ENCODE measurements around the gene KISS1R.

DNA sequence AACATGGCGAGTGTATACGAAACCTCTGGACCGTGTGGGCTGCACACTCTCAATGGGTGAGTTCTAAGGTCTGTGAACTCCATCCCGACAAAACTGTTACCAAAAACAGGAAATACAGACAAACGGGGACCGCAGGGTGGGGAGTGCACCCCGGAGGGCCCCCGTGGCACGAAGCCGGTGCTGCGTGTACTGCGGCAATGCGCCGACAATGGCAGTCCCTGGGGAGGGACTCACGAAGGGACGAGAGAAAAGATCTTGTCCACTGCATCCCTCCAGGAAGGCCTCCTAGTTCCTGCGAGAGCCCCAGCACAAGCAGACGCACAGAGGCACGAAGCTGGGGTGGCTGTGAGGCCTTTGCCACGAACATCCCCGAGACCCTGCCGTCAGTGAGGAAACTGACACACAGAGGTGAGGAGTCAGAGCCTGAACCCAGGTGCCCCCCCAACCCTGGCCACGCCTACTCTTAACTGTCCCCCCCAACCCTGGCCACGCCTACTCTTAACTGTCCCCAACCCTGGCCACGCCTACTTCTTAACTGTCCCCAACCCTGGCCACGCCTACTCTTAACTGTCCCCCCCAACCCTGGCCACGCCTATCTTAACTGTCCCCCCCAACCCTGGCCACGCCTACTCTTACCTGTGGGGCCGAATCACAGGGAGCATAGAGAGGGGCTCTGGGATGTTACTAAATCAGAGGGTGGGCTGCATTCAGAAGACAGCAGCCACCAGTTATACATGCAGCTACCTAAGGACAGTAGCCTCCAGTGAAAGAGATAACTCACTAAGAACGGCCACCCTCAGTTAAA lies 28.4 kb upstream of the KISS1R start:
- TF ChIP-seq, protein P1, sequence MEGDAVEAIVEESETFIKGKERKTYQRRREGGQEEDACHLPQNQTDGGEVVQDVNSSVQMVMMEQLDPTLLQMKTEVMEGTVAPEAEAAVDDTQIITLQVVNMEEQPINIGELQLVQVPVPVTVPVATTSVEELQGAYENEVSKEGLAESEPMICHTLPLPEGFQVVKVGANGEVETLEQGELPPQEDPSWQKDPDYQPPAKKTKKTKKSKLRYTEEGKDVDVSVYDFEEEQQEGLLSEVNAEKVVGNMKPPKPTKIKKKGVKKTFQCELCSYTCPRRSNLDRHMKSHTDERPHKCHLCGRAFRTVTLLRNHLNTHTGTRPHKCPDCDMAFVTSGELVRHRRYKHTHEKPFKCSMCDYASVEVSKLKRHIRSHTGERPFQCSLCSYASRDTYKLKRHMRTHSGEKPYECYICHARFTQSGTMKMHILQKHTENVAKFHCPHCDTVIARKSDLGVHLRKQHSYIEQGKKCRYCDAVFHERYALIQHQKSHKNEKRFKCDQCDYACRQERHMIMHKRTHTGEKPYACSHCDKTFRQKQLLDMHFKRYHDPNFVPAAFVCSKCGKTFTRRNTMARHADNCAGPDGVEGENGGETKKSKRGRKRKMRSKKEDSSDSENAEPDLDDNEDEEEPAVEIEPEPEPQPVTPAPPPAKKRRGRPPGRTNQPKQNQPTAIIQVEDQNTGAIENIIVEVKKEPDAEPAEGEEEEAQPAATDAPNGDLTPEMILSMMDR (IDR thresholded peaks at IDR 0.05), result no peak
- TF ChIP-seq EP300 (IDR thresholded peaks at IDR 0.05) (no peak), POLR2AphosphoS5 (IDR thresholded peaks at IDR 0.05) (no peak)

Data from esophagus muscularis mucosa (tissue), 4 donors.